ENCODE results near the gene GRAMD1B. TPM values are rescaled to one million over a fixed set of nuclear protein-coding genes. Genes with fewer than 3 reads are reported as not detected.
A peak's percentile ranks its signal among the peaks of the same experiment; 100 is the strongest.

The GRAMD1B gene
- polyA plus RNA-seq, 3 donors, result 3.2 to 13.9 (median 3.3) TPM

DNA sequence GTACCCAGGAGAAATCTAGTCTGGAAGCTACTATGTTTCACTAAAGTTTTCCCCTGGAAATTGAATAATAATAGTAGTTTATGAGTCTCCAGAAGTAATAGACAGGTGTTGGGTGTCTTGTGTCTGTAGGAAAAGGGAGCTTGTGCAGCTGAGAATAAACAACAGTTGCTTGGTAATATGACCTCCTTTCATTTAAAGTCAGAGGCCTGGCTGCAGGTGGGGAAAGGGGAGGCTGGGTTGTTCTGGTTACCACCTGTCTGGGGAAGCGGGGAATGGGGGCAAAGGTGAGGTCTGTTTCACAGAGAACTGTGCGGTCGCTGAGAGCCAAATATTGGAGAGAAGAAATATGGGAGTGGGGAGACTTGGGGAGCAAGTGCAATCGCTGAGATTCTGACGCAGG is 3.3 kb upstream of the GRAMD1B start:
- peaks cover 0 to 2% of the 10 kb centered on the region in 2 donors for H3K36me3 Mint-ChIP-seq
- H3K4me3 ChIP-seq (replicated peaks in 1 of 3; ENCODE audit: low read depth in 2 of 3, low read length in 3 of 3), result no peak overlapping the region
- no peak overlapping the region for H3K9ac ChIP-seq (ENCODE audit: insufficient read depth, low read length, poor library complexity, severe bottlenecking)
- H3K9me3 Mint-ChIP-seq, result no peaks in the 10 kb centered on the region
- TF ChIP-seq, protein P1, sequence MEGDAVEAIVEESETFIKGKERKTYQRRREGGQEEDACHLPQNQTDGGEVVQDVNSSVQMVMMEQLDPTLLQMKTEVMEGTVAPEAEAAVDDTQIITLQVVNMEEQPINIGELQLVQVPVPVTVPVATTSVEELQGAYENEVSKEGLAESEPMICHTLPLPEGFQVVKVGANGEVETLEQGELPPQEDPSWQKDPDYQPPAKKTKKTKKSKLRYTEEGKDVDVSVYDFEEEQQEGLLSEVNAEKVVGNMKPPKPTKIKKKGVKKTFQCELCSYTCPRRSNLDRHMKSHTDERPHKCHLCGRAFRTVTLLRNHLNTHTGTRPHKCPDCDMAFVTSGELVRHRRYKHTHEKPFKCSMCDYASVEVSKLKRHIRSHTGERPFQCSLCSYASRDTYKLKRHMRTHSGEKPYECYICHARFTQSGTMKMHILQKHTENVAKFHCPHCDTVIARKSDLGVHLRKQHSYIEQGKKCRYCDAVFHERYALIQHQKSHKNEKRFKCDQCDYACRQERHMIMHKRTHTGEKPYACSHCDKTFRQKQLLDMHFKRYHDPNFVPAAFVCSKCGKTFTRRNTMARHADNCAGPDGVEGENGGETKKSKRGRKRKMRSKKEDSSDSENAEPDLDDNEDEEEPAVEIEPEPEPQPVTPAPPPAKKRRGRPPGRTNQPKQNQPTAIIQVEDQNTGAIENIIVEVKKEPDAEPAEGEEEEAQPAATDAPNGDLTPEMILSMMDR (IDR thresholded peaks at IDR 0.05), result no peak
- peaks cover 18 to 32% of the 10 kb centered on the region in 2 donors for H3K4me1 ChIP-seq (ENCODE audit: control insufficient read depth in 1 of 2, insufficient read depth in 2 of 2, low read length in 2 of 2)
- peaks cover 32% of the 10 kb centered on the region for H3K4me1 Mint-ChIP-seq
- no peak overlapping the region for H3K4me3 Mint-ChIP-seq
- no peaks in the 10 kb centered on the region for H4K20me1 ChIP-seq (ENCODE audit: insufficient read depth, low read length)
- H3K27ac Mint-ChIP-seq, result peak overlapping the region in 1 of 7 donors; percentile 51
- no peaks in the 10 kb centered on the region for H3K27me3 ChIP-seq (ENCODE audit: control insufficient read depth in 2 of 2, insufficient read depth in 2 of 2, low read length in 2 of 2)
- intact Hi-C loops (cut with micrococcal nuclease), result no loop called here
- peaks cover 13% of the 10 kb centered on the region for H3K79me2 ChIP-seq (ENCODE audit: insufficient read depth, low read length)
- no peak for DNase-seq
- H3K27ac ChIP-seq (ENCODE audit: low read depth in 1 of 2, low read length in 2 of 2), result no peak overlapping the region
- no peaks in the 10 kb centered on the region for H3K36me3 ChIP-seq (replicated peaks in 1 of 2; ENCODE audit: control insufficient read depth in 1 of 2, insufficient read depth in 2 of 2, low read length in 2 of 2)
- no peak overlapping the region for H3K4me2 ChIP-seq (replicated peaks; ENCODE audit: extremely low read depth, low read length, poor library complexity, severe bottlenecking)
- no peak overlapping the region for H2AFZ ChIP-seq (ENCODE audit: insufficient read depth, low read depth, low read length, poor library complexity, severe bottlenecking)
- H3K27me3 Mint-ChIP-seq (ENCODE audit: low read depth in 3 of 3), result peaks cover 1 to 6% (median 2%) of the 10 kb centered on the region in 3 donors
- WGBS (ENCODE audit: insufficient coverage), result 95% methylated on average over 5 of the region's 5 CpGs
- no peaks in the 10 kb centered on the region for H3K9me3 ChIP-seq (replicated peaks in 1 of 2; ENCODE audit: control insufficient read depth in 1 of 2, insufficient read depth in 1 of 2, low read length in 2 of 2)

DNA sequence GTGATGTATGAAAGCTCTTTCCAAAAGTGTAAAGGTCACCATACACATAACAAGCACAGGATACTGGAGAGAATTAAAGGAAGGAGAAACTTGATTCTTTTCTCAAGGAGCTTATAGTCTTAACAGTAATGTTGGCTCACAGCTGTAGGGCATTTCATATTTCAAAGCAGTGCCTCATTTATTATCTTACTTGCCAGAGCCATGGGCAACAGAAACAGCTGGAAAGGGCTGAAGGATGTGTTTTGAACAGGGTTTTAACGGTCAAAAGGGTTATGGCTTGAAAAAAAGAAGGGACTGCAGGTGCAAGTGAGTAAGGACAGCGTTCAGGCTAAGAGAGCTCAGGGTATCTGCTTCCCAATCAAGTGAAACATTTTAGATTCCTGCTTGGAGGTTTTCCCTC is 2.7 kb upstream of the GRAMD1B start:
- WGBS (ENCODE audit: insufficient coverage), result 95% methylated on average over 2 of the region's 2 CpGs
- Mint-ChIP-seq H3K36me3 (peaks cover 3 to 4% of the 10 kb centered on the region in 2 donors), H3K27ac (no peak overlapping the region), H3K27me3 (ENCODE audit: low read depth in 3 of 3) (peaks cover 1 to 6% (median 2%) of the 10 kb centered on the region in 3 donors), H3K4me3 (no peak overlapping the region), H3K9me3 (no peaks in the 10 kb centered on the region), H3K4me1 (peaks cover 32% of the 10 kb centered on the region)
- no peaks in the 10 kb centered on the region for H4K20me1 ChIP-seq (ENCODE audit: insufficient read depth, low read length)
- peaks cover 19 to 32% of the 10 kb centered on the region in 2 donors for H3K4me1 ChIP-seq (ENCODE audit: control insufficient read depth in 1 of 2, insufficient read depth in 2 of 2, low read length in 2 of 2)
- no peaks in the 10 kb centered on the region for H3K27me3 ChIP-seq (ENCODE audit: control insufficient read depth in 2 of 2, insufficient read depth in 2 of 2, low read length in 2 of 2)
- no peak overlapping the region for H3K27ac ChIP-seq (ENCODE audit: low read depth in 1 of 2, low read length in 2 of 2)
- H3K9me3 ChIP-seq (replicated peaks in 1 of 2; ENCODE audit: control insufficient read depth in 1 of 2, insufficient read depth in 1 of 2, low read length in 2 of 2), result no peaks in the 10 kb centered on the region
- no peak overlapping the region for H3K4me2 ChIP-seq (replicated peaks; ENCODE audit: extremely low read depth, low read length, poor library complexity, severe bottlenecking)
- no peak overlapping the region for H3K4me3 ChIP-seq (replicated peaks in 1 of 3; ENCODE audit: low read depth in 2 of 3, low read length in 3 of 3)
- peaks cover 19% of the 10 kb centered on the region for H3K79me2 ChIP-seq (ENCODE audit: insufficient read depth, low read length)
- H3K9ac ChIP-seq (ENCODE audit: insufficient read depth, low read length, poor library complexity, severe bottlenecking), result no peak overlapping the region
- no peak overlapping the region for H2AFZ ChIP-seq (ENCODE audit: insufficient read depth, low read depth, low read length, poor library complexity, severe bottlenecking)
- no peaks in the 10 kb centered on the region for H3K36me3 ChIP-seq (replicated peaks in 1 of 2; ENCODE audit: control insufficient read depth in 1 of 2, insufficient read depth in 2 of 2, low read length in 2 of 2)
- intact Hi-C loops (cut with micrococcal nuclease), result no loop called here
- TF ChIP-seq, protein P1 (IDR thresholded peaks at IDR 0.05), result no peak
- DNase-seq, result no peak

Measured in CD14-positive monocyte (primary cell).